Measurements from ENCODE around the gene PDIA4. TPM values are rescaled to one million over a fixed set of nuclear protein-coding genes. Genes with fewer than 3 reads are reported as not detected.

The PDIA4 gene
- total and polyA plus RNA-seq, 12 donors = 10.2 to 64.5 (median 24.6) TPM

GRCh38 chr7:149011491-149011890 is 16.8 kb downstream of the PDIA4 start:
- no peak for ATAC-seq
- no peak for TF ChIP-seq CTCF (IDR thresholded peaks at IDR 0.05)
- no peaks in the 10 kb centered on the region for H3K9me3 ChIP-seq
- peaks cover 0 to 100% (median 74%) of the 10 kb centered on the region in 9 donors for H3K36me3 ChIP-seq
- 92 to 93% methylated on average over 8 of the region's 8 CpGs for WGBS, 2 donors
- intact Hi-C loops (cut with DNase I) = loop anchor here in 1 of 10 donors (5.0 kb wide), 1 partner anchor 71 kb away; no protein-coding TSS in a partner anchor
- no peaks in the 10 kb centered on the region for H3K4me1 ChIP-seq
- no peak overlapping the region for H3K4me3 ChIP-seq
- no peaks in the 10 kb centered on the region for H3K27me3 ChIP-seq
- no peak for DNase-seq
- H3K27ac ChIP-seq = no peak overlapping the region

GRCh38 chr7:149010451-149010850 is 17.9 kb downstream of the PDIA4 start:
- H3K4me3 ChIP-seq = no peak overlapping the region
- no peak for TF ChIP-seq CTCF (IDR thresholded peaks at IDR 0.05)
- peaks cover 0 to 100% (median 67%) of the 10 kb centered on the region in 9 donors for H3K36me3 ChIP-seq
- H3K27ac ChIP-seq = no peak overlapping the region
- 97 to 98% methylated on average over 5 of the region's 5 CpGs for WGBS, 2 donors
- no peaks in the 10 kb centered on the region for H3K27me3 ChIP-seq
- peaks cover 0 to 4% (median 0%) of the 10 kb centered on the region in 9 donors for H3K4me1 ChIP-seq
- intact Hi-C loops (cut with DNase I) = loop anchor here in 1 of 10 donors (5.0 kb wide), 1 partner anchor 72 kb away; no protein-coding TSS in a partner anchor
- ATAC-seq (no peak), DNase-seq (no peak)
- H3K9me3 ChIP-seq = no peaks in the 10 kb centered on the region

- ATAC-seq (no peak), DNase-seq (no peak)
- Histone ChIP-seq H3K27ac (no peak overlapping the region), H3K4me1 (peaks cover 0 to 4% (median 0%) of the 10 kb centered on the region in 9 donors), H3K4me3 (no peak overlapping the region), H3K27me3 (no peaks in the 10 kb centered on the region), H3K9me3 (no peaks in the 10 kb centered on the region), H3K36me3 (peaks cover 0 to 100% (median 59%) of the 10 kb centered on the region in 9 donors)
- no peak for TF ChIP-seq CTCF (IDR thresholded peaks at IDR 0.05)
- 90 to 92% methylated on average over 3 of the region's 3 CpGs for WGBS, 2 donors
- intact Hi-C loops (cut with DNase I) = loop anchor here in 9 of 10 donors (5.0 to 10.0 kb wide), 4 partner anchors 53 to 83 kb away; partner anchors contain the start of gene ZNF786 (in 3 of the 9)
These were observed 18.8 kb downstream of the PDIA4 start for GRCh38 chr7:149009527-149009926.

- no peaks in the 10 kb centered on the region for H3K27me3 ChIP-seq
- no peaks in the 10 kb centered on the region for H3K9me3 ChIP-seq
- DNase-seq (no peak), ATAC-seq (no peak)
- H3K27ac ChIP-seq = no peak overlapping the region
- TF ChIP-seq CTCF (IDR thresholded peaks at IDR 0.05) = peak in 1 of 9 donors; percentile 10
- H3K36me3 ChIP-seq = peaks cover 0 to 100% (median 54%) of the 10 kb centered on the region in 9 donors
- WGBS, 2 donors = 79 to 86% methylated on average over 6 of the region's 6 CpGs
- no peak overlapping the region for H3K4me3 ChIP-seq
- peaks cover 0 to 4% (median 0%) of the 10 kb centered on the region in 9 donors for H3K4me1 ChIP-seq
- intact Hi-C loops (cut with DNase I) = loop anchor here in 9 of 10 donors (5.0 to 10.0 kb wide), 4 partner anchors 55 to 85 kb away; partner anchors contain the start of gene ZNF786 (in 3 of the 9)
These were observed 20.7 kb downstream of the PDIA4 start for GRCh38 chr7:149007611-149008010.

Data from heart right ventricle (tissue), 16 donors.